Neural progenitor cell (in vitro differentiated cells): Measurements from ENCODE around the gene MRE11. TPM values are rescaled to one million over a fixed set of nuclear protein-coding genes. Genes with fewer than 3 reads are reported as not detected.

Experiments
- DNase-seq: peaks from one replicate; pipeline ENCODE4 v3.0.0-alpha.2; 2016; ENCODE audit warnings: low spot score
- H2AFZ ChIP-seq: fragments of 200-600 bp; sonication (generic); replicated peaks from 2 replicates; pipeline ENCODE4 v1.6.1; 2016; ENCODE audit warnings: antibody characterized with exemption
- H3F3A ChIP-seq: fragments of 200-600 bp; sonication (generic); 2 replicates; pipeline ENCODE4 v1.6.1; 2016; ENCODE audit warnings: antibody characterized with exemption, low read depth
- H3K27ac ChIP-seq: fragments of 200-600 bp; sonication (generic); 2 replicates; pipeline ENCODE4 v1.5.1; 2016; ENCODE audit warnings: mild to moderate bottlenecking
- H3K27me3 ChIP-seq: fragments of 200-600 bp; sonication (generic); 2 replicates; pipeline ENCODE4 v1.6.1; 2016; ENCODE audit warnings: mild to moderate bottlenecking, moderate library complexity
- H3K36me3 ChIP-seq: fragments of 200-600 bp; sonication (generic); 2 replicates; pipeline ENCODE4 v1.5.1; 2016
- H3K4me1 ChIP-seq: fragments of 200-600 bp; sonication (generic); 2 replicates; pipeline ENCODE4 v1.6.1; 2016; ENCODE audit warnings: mixed run types
- H3K4me2 ChIP-seq: fragments of 200-600 bp; sonication (generic); 2 replicates; pipeline ENCODE4 v1.6.1; 2016
- H3K4me3 ChIP-seq: fragments of 200-600 bp; sonication (generic); 2 replicates; pipeline ENCODE4 v1.5.1; 2016
- H3K79me2 ChIP-seq: fragments of 200-600 bp; sonication (generic); 2 replicates; pipeline ENCODE4 v1.6.1; 2016; ENCODE audit warnings: low read depth
- H3K9ac ChIP-seq: fragments of 200-600 bp; sonication (generic); 2 replicates; pipeline ENCODE4 v1.6.1; 2016
- H3K9me3 ChIP-seq: fragments of 200-600 bp; sonication (generic); 2 replicates; pipeline ENCODE4 v1.5.1; 2016; ENCODE audit warnings: low read depth
- H4K20me1 ChIP-seq: fragments of 200-600 bp; sonication (generic); 2 replicates; pipeline ENCODE4 v1.6.1; 2016; ENCODE audit warnings: low read depth
- H3K27ac Mint-ChIP-seq: 3 replicates; pipeline ENCODE4 v1.8.0; 2021; ENCODE audit warnings: mixed read lengths
- H3K27me3 Mint-ChIP-seq: 2 replicates; pipeline ENCODE4 v1.8.0; 2022; ENCODE audit warnings: low read depth, mild to moderate bottlenecking, inconsistent platforms, moderate library complexity, mixed read lengths; ENCODE audit not compliant: insufficient read depth
- H3K36me3 Mint-ChIP-seq: 3 replicates; pipeline ENCODE4 v1.8.0; 2021; ENCODE audit warnings: mixed read lengths
- H3K4me1 Mint-ChIP-seq: 3 replicates; pipeline ENCODE4 v1.8.0; 2021; ENCODE audit warnings: mixed read lengths
- H3K4me3 Mint-ChIP-seq: 3 replicates; pipeline ENCODE4 v1.8.0; 2021; ENCODE audit warnings: mild to moderate bottlenecking, moderate library complexity, mixed read lengths
- H3K9me3 Mint-ChIP-seq: 3 replicates; pipeline ENCODE4 v1.8.0; 2020; ENCODE audit warnings: mixed read lengths
- EZH2 ChIP-seq: fragments of 200-600 bp; sonication (generic); IDR thresholded peaks from 2 replicates; pipeline ENCODE4 v1.6.1; 2017; ENCODE audit warnings: antibody characterized with exemption, mild to moderate bottlenecking, moderate library complexity
- EZH2phosphoT487 ChIP-seq: fragments of 200-600 bp; sonication (generic); IDR thresholded peaks from 2 replicates; pipeline ENCODE4 v1.6.1; 2017; ENCODE audit warnings: antibody characterized with exemption
- total RNA-seq: library from RNA; depleted of rRNA; stranded (reverse); fragments of >200 nt; gene quantifications from 2 replicates; pipeline ENCODE4 v1.2.3, GENCODE V29; 2015; ENCODE audit warnings: low replicate concordance
- TF ChIP-seq, protein P1 (sequence below): fragments of 200-600 bp; sonication (generic); IDR thresholded peaks from 2 replicates; pipeline ENCODE4 v1.5.1; 2017; ENCODE audit warnings: antibody characterized with exemption, mild to moderate bottlenecking

MRE11 gene
- total RNA-seq, 1 donor from 2014 or later: 48.9 TPM

DNA sequence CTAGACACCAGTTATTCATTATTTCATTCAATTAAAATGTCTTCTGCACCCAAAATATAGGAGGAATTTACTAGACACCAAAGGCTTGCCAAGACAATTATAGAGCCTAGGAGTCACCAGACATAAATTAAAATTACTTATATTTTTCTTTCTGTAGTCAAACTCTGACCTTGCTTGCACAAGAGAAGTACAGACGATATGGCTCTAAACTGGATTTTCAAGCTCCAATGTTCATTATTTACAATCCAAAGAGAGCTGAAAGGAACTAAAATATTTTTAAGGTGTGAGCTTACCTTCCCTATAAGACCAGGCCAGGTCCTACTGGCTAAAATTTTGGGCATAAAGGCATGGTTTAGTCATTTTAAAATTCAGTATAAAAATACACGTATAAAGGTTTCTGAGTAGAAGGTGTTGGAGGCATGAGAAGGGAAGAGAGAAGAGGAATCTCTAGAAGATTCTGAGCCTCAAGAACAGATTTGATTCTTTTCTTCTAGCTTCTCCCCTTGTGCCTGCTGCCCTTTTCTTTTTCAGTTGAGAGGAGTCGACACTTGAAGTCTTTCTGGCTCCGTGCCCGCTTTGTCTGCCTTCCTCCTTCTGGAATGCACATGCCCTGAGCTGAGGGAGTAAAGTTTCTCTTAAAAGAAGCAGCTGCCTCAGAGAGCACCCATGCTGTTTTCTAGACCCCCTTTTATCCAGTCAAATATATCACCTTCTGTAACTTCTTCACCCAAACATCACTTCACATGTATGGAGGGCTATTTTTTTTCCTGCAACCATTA, 32.1 kb upstream of the MRE11 start:
- no peak for TF ChIP-seq EZH2phosphoT487
- no peak for TF ChIP-seq EZH2
- TF ChIP-seq, protein P1, sequence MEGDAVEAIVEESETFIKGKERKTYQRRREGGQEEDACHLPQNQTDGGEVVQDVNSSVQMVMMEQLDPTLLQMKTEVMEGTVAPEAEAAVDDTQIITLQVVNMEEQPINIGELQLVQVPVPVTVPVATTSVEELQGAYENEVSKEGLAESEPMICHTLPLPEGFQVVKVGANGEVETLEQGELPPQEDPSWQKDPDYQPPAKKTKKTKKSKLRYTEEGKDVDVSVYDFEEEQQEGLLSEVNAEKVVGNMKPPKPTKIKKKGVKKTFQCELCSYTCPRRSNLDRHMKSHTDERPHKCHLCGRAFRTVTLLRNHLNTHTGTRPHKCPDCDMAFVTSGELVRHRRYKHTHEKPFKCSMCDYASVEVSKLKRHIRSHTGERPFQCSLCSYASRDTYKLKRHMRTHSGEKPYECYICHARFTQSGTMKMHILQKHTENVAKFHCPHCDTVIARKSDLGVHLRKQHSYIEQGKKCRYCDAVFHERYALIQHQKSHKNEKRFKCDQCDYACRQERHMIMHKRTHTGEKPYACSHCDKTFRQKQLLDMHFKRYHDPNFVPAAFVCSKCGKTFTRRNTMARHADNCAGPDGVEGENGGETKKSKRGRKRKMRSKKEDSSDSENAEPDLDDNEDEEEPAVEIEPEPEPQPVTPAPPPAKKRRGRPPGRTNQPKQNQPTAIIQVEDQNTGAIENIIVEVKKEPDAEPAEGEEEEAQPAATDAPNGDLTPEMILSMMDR: no peak
- Histone ChIP-seq H4K20me1 (no peaks in the 10 kb centered on the region), H3K9me3 (no peaks in the 10 kb centered on the region), H3F3A (no peaks in the 10 kb centered on the region), H3K36me3 (no peaks in the 10 kb centered on the region), H2AFZ (no peak overlapping the region), H3K4me1 (peaks cover 6% of the 10 kb centered on the region), H3K9ac (no peak overlapping the region), H3K4me2 (peak overlapping the region; percentile 5), H3K27me3 (peaks cover 13% of the 10 kb centered on the region), H3K4me3 (no peak overlapping the region), H3K27ac (no peak overlapping the region), H3K79me2 (no peaks in the 10 kb centered on the region)
- Mint-ChIP-seq H3K4me3 (no peak overlapping the region), H3K27me3 (no peaks in the 10 kb centered on the region), H3K9me3 (no peaks in the 10 kb centered on the region), H3K4me1 (peaks cover 7% of the 10 kb centered on the region), H3K36me3 (no peaks in the 10 kb centered on the region), H3K27ac (no peak overlapping the region)
- DNase-seq: peak; percentile 57

DNA sequence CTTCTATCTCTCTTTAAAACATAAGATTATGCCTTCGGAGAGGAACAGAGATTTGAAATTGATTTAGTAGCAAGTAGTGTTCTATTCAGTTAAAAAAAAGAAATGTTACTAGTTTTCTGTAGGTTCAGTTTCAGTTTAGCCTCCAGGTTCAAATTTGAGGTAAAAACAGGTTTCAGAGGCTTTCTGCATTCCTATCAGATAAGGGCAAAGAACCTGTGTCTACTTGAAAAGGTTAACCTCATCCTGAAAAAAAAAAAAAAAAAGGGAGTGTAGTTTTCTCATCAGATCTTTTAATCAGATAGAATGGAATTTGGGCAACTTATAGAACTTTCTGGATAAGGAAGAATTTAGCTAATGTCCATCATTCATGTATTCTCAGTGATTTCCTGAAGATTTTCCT, 30.7 kb upstream of the MRE11 start:
- peaks cover 7% of the 10 kb centered on the region for H3K4me1 Mint-ChIP-seq
- H3K27ac Mint-ChIP-seq: no peak overlapping the region
- H3K9me3 ChIP-seq: no peaks in the 10 kb centered on the region
- no peaks in the 10 kb centered on the region for H3F3A ChIP-seq
- H3K9me3 Mint-ChIP-seq: no peaks in the 10 kb centered on the region
- no peak overlapping the region for H3K9ac ChIP-seq
- H3K36me3 Mint-ChIP-seq: no peaks in the 10 kb centered on the region
- no peak for TF ChIP-seq EZH2phosphoT487
- no peak for TF ChIP-seq EZH2
- TF ChIP-seq, protein P1: no peak
- H3K4me2 ChIP-seq: no peak overlapping the region
- H2AFZ ChIP-seq: no peak overlapping the region
- DNase-seq: no peak
- H3K27ac ChIP-seq: no peak overlapping the region
- H3K4me3 Mint-ChIP-seq: no peak overlapping the region
- no peaks in the 10 kb centered on the region for H3K36me3 ChIP-seq
- peaks cover 13% of the 10 kb centered on the region for H3K27me3 ChIP-seq
- peaks cover 6% of the 10 kb centered on the region for H3K4me1 ChIP-seq
- no peaks in the 10 kb centered on the region for H3K79me2 ChIP-seq
- no peak overlapping the region for H3K4me3 ChIP-seq
- no peaks in the 10 kb centered on the region for H4K20me1 ChIP-seq
- H3K27me3 Mint-ChIP-seq: no peaks in the 10 kb centered on the region

DNA sequence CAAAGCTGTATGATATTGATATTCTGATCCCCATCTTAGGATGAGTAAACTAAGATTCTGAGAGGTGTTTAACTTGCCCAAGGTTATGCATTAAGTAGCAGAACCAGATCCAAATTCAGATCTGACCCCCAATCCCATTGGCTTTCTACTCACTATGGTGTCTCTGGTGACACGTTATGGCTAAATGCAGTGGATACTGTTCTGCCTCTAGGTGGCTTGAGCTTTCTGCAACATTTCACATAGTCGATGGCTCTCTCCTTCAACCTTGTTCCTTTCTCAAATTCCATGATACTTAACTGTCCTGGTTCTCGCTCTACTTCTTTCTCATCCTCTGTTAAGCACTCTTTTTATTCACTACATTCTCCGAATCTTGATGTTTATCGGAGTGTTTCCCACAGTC, 28.0 kb upstream of the MRE11 start:
- Histone ChIP-seq H3K4me2 (no peak overlapping the region), H3K27me3 (peaks cover 6% of the 10 kb centered on the region), H3K4me1 (peaks cover 6% of the 10 kb centered on the region), H3K79me2 (no peaks in the 10 kb centered on the region), H3K36me3 (no peaks in the 10 kb centered on the region), H3K9ac (no peak overlapping the region), H3K4me3 (no peak overlapping the region), H2AFZ (no peak overlapping the region), H4K20me1 (no peaks in the 10 kb centered on the region), H3F3A (no peaks in the 10 kb centered on the region), H3K27ac (no peak overlapping the region), H3K9me3 (no peaks in the 10 kb centered on the region)
- DNase-seq: peak; percentile 9
- Mint-ChIP-seq H3K27me3 (no peaks in the 10 kb centered on the region), H3K4me3 (no peak overlapping the region), H3K4me1 (peaks cover 7% of the 10 kb centered on the region), H3K9me3 (no peaks in the 10 kb centered on the region), H3K27ac (no peak overlapping the region), H3K36me3 (no peaks in the 10 kb centered on the region)
- TF ChIP-seq EZH2 (no peak), EZH2phosphoT487 (no peak)
- TF ChIP-seq, protein P1: peak; percentile 44
